GM21529 (cell line): Measurements from ENCODE around the gene TMEM245.

Experiments
- ATAC-seq: cut with Tn5 transposase; IDR thresholded peaks from one replicate; pipeline ENCODE4 v1.9.1; 2021; ENCODE audit not compliant: unreplicated experiment

The TMEM245 gene

GRCh38 chr9:109031241-109031640 is 88.5 kb downstream of the TMEM245 start:
- no peak for ATAC-seq

- no peak for ATAC-seq
Measured at GRCh38 chr9:109030426-109030825, 89.3 kb downstream of the TMEM245 start.

GRCh38 chr9:109028457-109028856 is 91.3 kb downstream of the TMEM245 start:
- ATAC-seq: no peak

- ATAC-seq: no peak
Measured at GRCh38 chr9:109027176-109027575, 92.6 kb downstream of the TMEM245 start.

GRCh38 chr9:109026306-109026705 is 93.4 kb downstream of the TMEM245 start:
- ATAC-seq: no peak

GRCh38 chr9:109022873-109023272 is 96.9 kb downstream of the TMEM245 start:
- no peak for ATAC-seq

GRCh38 chr9:109020581-109021511 is 98.9 kb downstream of the TMEM245 start:
- no peak for ATAC-seq

GRCh38 chr9:109020113-109020512 is 99.6 kb downstream of the TMEM245 start:
- no peak for ATAC-seq

GRCh38 chr9:109019420-109019819 is 100.3 kb downstream of the TMEM245 start:
- no peak for ATAC-seq

- peak; percentile 35 for ATAC-seq
Measured at GRCh38 chr9:109017493-109017892, 102.3 kb downstream of the TMEM245 start.

GRCh38 chr9:109017061-109017460 is 102.7 kb downstream of the TMEM245 start:
- no peak for ATAC-seq

- no peak for ATAC-seq
Measured at GRCh38 chr9:109016132-109016531, 103.6 kb downstream of the TMEM245 start.

- ATAC-seq: no peak
Measured at GRCh38 chr9:109014608-109015280, 105.0 kb downstream of the TMEM245 start.

- ATAC-seq: no peak
Measured at GRCh38 chr9:109013679-109014607, 105.8 kb downstream of the TMEM245 start.

GRCh38 chr9:109012876-109013678 is 106.7 kb downstream of the TMEM245 start, which contains the start of gene CTNNAL1:
Gene CTNNAL1 (minus strand): TSS chr9:109013499. CDS start chr9:109013442, 57 bp downstream.
- peak; percentile 67 for ATAC-seq

- peak; percentile 33 for ATAC-seq
Measured at GRCh38 chr9:109012009-109012875, 107.5 kb downstream of the TMEM245 start.

- ATAC-seq: no peak
Measured at GRCh38 chr9:109011231-109011671, 108.5 kb downstream of the TMEM245 start.

GRCh38 chr9:109010746-109011145 is 109.0 kb downstream of the TMEM245 start:
- ATAC-seq: peak; percentile 36

GRCh38 chr9:109005678-109006077 is 114.1 kb downstream of the TMEM245 start:
- ATAC-seq: no peak
